ENCODE results near the gene LTBP3.

The LTBP3 gene

GRCh38 chr11:65532388-65533064 is 25.6 kb downstream of the LTBP3 start:
- no peak overlapping the region for H3K27ac ChIP-seq (ENCODE audit: extremely low read depth, low read depth, low read length)
- H3K4me1 ChIP-seq (ENCODE audit: control insufficient read depth, insufficient read depth, low read length): no peaks in the 10 kb centered on the region
- ChIA-PET POLR2A (interaction anchor here (0.6 kb wide), 1 partner anchor 363 kb away, joined by 4 read pairs; no protein-coding TSS in a partner anchor), CTCF (interaction anchor here (0.9 to 1.4 kb wide), 2 partner anchors 39 to 129 kb away, joined by 3 read pairs; no protein-coding TSS in a partner anchor)
- no peak overlapping the region for H3K4me3 ChIP-seq (ENCODE audit: low read depth, low read length)
- H3K36me3 ChIP-seq (ENCODE audit: control insufficient read depth in 2 of 2, insufficient read depth in 1 of 2, low read length in 2 of 2): peaks cover 6 to 90% of the 10 kb centered on the region in 2 experiments; a peak in 2 of 3 replicates
- no peak for TF ChIP-seq ZNF624 (tag by site-specific recombination; IDR thresholded peaks at IDR 0.05)
- no peak for TF ChIP-seq ZBTB7A (tag by site-specific recombination; IDR thresholded peaks at IDR 0.05; ENCODE audit: low read depth)
- no peak for TF ChIP-seq SP7 (tag by site-specific recombination; IDR thresholded peaks at IDR 0.05)
- TF ChIP-seq SCRT2 (tag by site-specific recombination; IDR thresholded peaks at IDR 0.05): no peak
- TF ChIP-seq ZBTB10 (tag by site-specific recombination; IDR thresholded peaks at IDR 0.05): no peak
- TF ChIP-seq ZNF558 (tag by site-specific recombination; IDR thresholded peaks at IDR 0.05): no peak
- no peak for TF ChIP-seq ZNF416 (tag by site-specific recombination; IDR thresholded peaks at IDR 0.05)
- no peak for TF ChIP-seq ZNF121 (tag by site-specific recombination; IDR thresholded peaks at IDR 0.05)
- TF ChIP-seq ZNF510 (tag by site-specific recombination; IDR thresholded peaks at IDR 0.05; ENCODE audit: insufficient replicate concordance): no peak
- TF ChIP-seq BCL11B (tag by site-specific recombination; IDR thresholded peaks at IDR 0.05; ENCODE audit: low read depth): no peak
- no peak for TF ChIP-seq SP2 (tag by site-specific recombination; IDR thresholded peaks at IDR 0.05)
- no peak for TF ChIP-seq KLF8 (tag by site-specific recombination; IDR thresholded peaks at IDR 0.05)
- no peak for TF ChIP-seq ZNF146 (tag by site-specific recombination; IDR thresholded peaks at IDR 0.05)
- TF ChIP-seq ZBTB1 (tag by site-specific recombination; IDR thresholded peaks at IDR 0.05): no peak
- no peak for TF ChIP-seq ZNF544 (tag by site-specific recombination; IDR thresholded peaks at IDR 0.05)
- TF ChIP-seq ZNF645 (tag by site-specific recombination; IDR thresholded peaks at IDR 0.05): no peak
- TF ChIP-seq ZNF112 (tag by site-specific recombination; IDR thresholded peaks at IDR 0.05): no peak
- no peak for TF ChIP-seq ZNF169 (tag by site-specific recombination; IDR thresholded peaks at IDR 0.05)
- no peak for TF ChIP-seq ZNF2 (tag by site-specific recombination; IDR thresholded peaks at IDR 0.05)
- no peak for TF ChIP-seq ZXDB (tag by site-specific recombination; IDR thresholded peaks at IDR 0.05)
- no peaks in the 10 kb centered on the region for H3K9me3 ChIP-seq (ENCODE audit: control insufficient read depth, insufficient read depth, low read depth, low read length)

- ChIA-PET CTCF (interaction anchor here (0.7 to 3.4 kb wide), 5 partner anchors 11 to 59 kb away, joined by 3 to 21 read pairs (median 4); no protein-coding TSS in a partner anchor), POLR2A (interaction anchor here (1.5 to 3.0 kb wide), 2 partner anchors 10 to 42 kb away, joined by 3 to 12 read pairs; no protein-coding TSS in a partner anchor)
- Histone ChIP-seq H3K4me3 (ENCODE audit: low read depth, low read length) (no peak overlapping the region), H3K27ac (ENCODE audit: extremely low read depth, low read depth, low read length) (no peak overlapping the region), H3K4me1 (ENCODE audit: control insufficient read depth, insufficient read depth, low read length) (peaks cover 4% of the 10 kb centered on the region; the same call in 1 of the 2 replicates), H3K9me3 (ENCODE audit: control insufficient read depth, insufficient read depth, low read depth, low read length) (no peaks in the 10 kb centered on the region), H3K36me3 (ENCODE audit: control insufficient read depth in 2 of 2, insufficient read depth in 1 of 2, low read length in 2 of 2) (peaks cover 6 to 84% of the 10 kb centered on the region in 2 experiments; a peak in 2 of 3 replicates)
- TF ChIP-seq CTCF (tag by site-specific recombination; IDR thresholded peaks at IDR 0.05) (0 out of 2 replicates have a peak, but pooled peaks have one; percentile 19), ZNF777 (tag by site-specific recombination; IDR thresholded peaks at IDR 0.05; ENCODE audit: borderline replicate concordance) (no peak), ZNF202 (tag by site-specific recombination; IDR thresholded peaks at IDR 0.05; ENCODE audit: borderline replicate concordance) (no peak), INSM2 (tag by site-specific recombination; IDR thresholded peaks at IDR 0.05) (no peak), ZNF768 (tag by site-specific recombination; IDR thresholded peaks at IDR 0.05) (no peak), ZNF248 (tag by site-specific recombination; IDR thresholded peaks at IDR 0.05) (no peak), ZBTB20 (tag by site-specific recombination; IDR thresholded peaks at IDR 0.05) (no peak), ZNF629 (tag by site-specific recombination; IDR thresholded peaks at IDR 0.05) (no peak)
Measured at GRCh38 chr11:65530157-65530496, 28.0 kb downstream of the LTBP3 start.

Data from HEK293 (cell line).